DMS79 treated with DMSO at 0.1 percent for 48 hours (cell line): ENCODE results near the gene LDLRAD4.
A peak's percentile ranks its signal among the peaks of the same experiment; 100 is the strongest.

ENCODE experiments used
- DNase-seq: peaks from one replicate; lab custom pipeline; 2025; lab: John Stamatoyannopoulos, UW

Gene LDLRAD4

DNA sequence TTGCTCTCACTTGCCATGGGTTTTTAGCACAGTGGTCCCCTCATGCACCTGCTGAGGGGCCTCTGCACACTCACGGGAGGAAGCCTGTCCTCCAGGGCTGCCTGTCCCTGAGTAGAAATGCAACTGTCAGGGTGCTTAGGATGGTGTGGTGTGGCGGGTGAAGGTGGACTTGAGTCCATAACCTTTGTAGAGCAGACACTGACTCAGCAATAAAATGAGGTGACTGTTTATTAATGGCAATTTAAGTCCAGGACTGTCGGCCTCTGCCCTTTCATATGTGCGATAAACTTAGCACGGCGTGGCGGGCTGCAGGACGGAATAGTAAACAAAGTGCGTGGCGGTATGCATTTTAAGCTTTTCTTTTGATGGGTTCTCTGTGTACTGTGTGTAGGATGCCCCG lies 188.2 kb downstream of the LDLRAD4 start:
- no peak for DNase-seq

DNA sequence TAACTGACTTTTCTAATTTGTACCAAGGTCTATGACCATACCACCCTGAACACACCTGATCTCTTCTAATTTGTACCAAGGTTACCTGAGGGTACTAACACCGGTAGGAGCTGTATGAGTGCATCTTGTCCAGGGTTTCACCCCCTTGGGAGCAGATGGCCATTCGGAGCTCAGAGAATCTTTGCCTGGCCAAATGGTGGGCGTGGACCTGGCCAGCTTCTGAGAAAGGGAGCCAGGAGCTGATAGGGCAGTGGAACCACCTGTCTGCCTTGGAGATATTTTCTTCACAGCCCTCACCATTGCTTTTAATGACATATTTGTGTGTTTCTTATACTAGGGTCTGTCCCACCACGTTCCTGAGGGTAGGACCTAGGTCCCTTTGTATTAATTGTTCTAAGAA lies 188.9 kb downstream of the LDLRAD4 start:
- DNase-seq = no peak

DNA sequence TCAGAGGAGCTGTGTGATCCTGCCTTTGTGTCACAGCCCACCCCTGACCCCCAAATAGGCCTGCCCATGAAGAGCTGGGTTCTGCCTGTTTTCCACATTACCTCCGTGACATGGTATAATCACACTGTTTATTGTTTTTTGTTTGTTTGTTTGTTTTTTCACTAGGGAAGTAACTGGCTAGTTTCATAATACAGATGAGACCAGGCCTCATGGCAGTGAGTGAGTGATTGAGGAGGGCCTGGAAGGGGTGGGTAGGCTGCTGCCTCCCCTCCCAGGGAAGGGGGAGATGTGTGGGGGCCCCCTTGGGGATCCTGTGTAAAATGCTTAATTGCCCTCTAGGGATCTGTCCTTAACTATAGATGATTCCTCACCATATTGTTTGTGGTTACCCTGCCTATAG lies 190.5 kb downstream of the LDLRAD4 start:
- no peak for DNase-seq

DNA sequence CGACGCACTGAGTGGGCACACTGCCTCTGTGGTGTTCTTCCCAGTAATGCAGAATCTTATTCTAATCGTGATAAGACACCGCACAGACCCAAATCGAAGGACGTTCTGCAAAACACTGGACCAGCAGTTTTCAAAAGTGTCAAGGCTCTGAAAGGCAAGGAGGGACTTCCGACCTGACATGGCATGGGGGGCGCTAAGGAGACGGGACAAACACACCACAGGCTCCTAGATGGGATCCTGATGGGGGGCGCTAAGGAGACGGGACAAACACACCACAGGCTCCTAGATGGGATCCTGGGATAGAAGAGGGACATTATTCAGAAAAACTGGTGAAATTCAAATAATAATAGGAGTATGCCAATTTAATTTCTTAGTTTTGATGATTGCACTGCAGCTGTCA lies 191.4 kb downstream of the LDLRAD4 start:
- no peak for DNase-seq

DNA sequence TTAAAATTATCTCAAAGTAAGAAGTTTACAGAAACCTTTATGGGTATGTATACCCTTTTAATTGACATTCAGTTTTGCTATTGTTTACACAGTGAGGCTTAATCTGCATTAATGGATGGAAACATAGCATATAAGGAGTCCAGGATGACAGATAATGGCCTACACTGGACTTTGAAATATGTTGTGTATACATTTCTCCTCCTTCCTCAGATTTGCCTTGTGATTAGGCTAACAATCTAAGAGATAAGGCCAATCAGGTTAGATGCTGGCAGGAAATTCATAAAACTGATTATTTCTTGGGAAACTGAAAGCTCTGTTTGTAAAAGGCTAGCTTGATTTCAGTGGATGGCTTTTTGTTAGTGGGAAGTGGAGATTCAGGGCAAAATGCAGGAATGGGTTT lies 191.9 kb downstream of the LDLRAD4 start:
- DNase-seq = no peak

DNA sequence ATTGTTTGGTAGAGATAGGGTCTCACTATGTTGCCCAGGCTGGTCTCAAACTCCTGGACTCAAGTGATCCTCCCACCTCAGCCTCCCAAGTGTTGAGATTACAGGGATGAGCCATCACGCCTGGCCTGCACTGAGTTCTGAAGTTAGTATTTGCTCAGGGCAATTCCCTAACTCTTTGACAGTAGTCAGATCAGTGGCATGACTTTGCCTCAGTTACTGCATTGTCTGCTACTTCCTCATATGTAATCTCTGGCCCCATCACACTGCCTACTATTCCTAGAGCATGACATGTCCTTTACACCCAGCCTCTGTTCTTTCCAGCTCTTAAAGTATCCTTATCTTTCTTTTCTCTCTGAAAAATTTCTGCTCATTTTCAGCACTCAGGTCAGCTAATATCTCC lies 193.5 kb downstream of the LDLRAD4 start:
- DNase-seq = no peak

DNA sequence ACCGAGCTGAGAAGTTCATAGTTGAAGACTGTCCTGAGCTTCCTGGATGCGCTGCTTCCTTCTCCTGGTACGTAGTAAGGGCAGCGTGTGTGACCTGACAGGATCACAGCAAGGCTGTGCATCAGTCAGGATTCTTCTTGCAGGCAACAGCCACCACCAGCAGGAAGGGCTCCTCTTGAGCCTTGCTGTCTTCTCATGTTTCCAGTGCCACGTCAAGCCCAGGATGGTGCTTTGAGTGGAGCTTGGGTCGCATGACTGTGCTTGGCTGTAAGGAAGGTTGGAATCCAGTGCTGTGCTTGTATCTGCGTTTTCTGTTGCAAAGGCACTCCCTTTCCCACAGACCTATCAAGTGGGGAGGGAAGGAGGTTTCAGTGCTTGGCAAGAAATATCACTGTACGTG lies 194.3 kb downstream of the LDLRAD4 start:
- DNase-seq = no peak

DNA sequence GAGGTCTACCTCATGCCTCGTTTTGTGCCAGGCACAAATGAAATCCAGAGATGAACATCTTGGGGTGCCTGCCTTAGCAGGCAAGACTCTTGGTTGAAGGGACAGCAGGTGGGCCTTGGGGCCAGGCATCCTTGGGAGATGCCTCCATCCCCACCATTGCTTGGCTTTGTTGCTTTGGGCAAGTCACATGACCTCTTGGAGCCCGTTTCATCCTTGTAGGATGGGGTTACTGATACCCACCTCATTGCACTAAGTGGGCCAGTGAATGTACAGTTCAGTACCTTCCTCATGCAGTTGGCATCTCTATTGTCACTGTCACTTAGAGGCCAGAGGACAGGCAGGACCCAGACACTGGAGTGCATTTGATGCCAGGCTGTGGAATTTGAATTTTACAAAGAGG lies 195.5 kb downstream of the LDLRAD4 start:
- DNase-seq = no peak

DNA sequence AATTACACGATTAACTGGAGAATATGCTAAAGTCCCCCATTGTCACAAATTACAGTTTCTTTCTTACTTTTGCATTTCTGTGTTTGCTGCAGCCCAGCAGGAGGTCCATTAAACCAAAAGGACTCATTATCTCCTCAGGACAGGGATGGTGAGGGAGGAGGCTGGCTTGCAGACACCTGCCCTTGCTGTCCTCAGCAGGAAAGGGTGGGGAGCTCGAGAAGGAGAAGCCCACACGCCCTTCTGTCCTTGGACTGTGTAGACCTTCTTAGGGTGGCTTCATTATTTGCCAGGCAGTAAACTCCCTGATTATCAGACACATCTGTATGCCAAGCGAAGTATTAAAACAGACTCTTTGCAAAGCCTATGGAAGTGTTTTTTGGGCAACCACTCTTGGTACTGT lies 196.0 kb downstream of the LDLRAD4 start:
- no peak for DNase-seq

DNA sequence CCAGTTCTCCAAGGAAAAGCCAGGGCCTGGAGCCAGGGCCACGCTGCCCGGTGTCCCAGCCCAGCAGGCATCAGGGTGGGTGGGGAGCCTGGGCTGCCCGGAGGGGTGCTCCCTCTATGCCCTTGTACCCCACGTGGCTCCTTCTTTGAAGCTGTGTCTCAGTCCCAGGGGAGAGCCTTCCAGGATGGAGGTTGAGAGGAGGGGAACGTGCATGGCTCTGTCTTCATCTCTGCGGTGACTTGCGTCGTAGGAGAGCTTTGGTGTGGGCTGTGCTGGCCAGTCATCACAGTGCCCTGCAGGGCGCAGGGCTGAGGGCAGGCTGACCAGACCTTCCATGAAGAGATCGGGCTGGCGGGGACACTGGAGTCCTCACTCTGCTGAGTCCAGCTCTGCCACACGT lies 197.2 kb downstream of the LDLRAD4 start:
- no peak for DNase-seq

DNA sequence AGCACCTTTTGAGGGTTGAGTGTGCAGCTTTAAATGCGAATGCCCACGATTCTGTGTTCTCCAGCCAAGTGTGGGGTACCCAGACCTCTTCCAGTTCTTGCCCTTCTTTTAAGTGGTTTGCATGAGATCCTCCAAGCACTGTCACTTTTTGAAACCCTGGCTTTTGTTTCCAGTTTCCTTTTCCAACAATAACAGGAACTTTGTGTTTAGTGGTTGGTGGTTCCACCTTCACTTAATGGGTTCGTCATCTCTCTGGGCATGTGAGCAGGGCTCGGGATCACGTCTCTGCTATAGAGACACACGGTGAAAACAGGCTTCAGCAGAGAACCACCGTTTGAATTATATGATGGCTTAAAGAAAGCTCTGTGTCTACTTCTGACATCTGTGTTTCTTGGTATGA lies 197.6 kb downstream of the LDLRAD4 start:
- DNase-seq = no peak

DNA sequence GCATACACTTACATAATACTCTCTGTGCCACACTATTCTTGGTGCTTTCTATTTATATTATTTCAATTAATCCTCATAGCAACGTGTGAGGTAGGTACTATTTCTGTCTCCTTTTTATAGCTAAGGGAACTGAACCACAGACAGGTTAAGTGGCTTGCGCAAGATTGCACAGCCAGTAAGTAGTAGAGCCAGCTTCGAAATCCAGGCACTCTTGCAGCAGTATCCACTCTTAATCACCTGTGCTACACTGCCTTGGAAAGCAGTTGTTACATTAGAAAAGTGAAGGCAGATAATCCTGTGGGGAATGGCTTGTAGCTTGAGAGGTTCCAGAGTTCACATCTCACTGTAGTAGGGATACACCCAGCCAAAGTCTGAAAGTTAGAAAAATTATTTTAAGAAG lies 198.3 kb downstream of the LDLRAD4 start:
- DNase-seq = no peak

DNA sequence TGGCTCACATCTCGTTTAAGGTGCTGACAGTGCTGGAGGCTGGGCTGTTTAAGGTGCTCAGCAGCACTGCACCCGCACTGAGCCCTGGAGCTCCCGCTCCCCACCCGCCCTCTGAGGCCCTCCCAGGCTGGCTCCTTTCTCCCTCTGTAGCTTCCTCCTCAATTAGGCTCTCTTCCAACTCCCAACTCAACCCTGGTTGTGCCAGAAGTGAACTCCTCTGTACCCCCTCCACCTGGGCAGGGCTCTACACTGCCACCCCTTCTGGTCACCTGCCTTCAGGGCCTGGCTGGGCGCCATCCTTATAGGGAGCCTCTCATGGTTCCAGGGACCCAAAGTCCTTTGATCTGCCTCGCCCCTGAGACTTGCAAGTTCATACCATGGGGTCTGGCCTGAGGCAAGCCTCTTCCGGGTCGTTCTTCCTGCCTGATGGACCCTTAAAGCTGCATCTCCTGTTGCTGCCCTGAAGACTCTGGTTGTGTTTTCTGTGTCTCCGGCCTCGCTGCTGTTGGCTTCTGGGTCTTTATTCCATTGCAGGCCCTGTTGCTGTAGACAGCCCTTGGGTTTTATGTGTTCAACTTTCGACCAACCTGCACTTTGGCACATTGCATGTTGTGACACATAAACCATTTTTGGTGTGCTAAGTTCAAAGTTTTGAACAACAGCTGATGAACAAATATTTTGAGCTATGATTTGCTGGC lies 199.6 kb downstream of the LDLRAD4 start:
- peak; percentile 33 for DNase-seq

DNA sequence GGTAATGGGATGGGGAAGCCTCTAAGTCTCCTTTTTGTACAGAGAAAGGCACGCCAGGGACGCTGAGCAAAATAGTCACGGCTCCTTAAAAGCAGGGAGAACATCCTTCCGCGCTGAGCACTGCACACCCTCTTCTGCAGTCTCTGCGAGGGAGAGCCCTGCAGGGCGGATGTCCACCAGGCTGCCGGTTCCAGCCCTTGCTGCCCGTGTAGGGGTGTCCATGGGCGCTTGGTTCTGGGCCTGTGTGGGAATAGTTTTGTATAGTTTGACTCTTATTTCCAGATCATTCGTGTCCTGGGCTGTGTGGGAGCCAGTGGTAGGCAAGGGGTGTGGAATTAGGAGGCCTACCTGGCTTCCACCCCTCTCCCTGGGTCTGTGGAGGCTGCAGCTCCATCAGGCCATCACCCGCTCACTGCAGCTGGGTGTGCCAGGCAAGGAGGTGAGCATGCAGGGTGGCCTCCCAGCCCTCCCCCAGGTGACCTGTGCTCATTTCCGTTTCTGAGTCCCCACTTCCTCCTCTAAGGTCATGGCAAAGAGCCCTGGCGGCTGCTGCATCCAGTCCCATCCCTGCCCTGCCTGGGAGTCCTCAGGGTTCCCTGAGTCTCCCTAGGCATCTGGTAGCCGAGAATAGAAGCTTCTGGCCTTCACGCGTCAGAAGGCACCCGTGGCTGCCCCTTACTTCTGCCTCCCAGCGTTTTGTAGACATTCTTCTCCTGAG lies 202.6 kb downstream of the LDLRAD4 start:
- no peak for DNase-seq

DNA sequence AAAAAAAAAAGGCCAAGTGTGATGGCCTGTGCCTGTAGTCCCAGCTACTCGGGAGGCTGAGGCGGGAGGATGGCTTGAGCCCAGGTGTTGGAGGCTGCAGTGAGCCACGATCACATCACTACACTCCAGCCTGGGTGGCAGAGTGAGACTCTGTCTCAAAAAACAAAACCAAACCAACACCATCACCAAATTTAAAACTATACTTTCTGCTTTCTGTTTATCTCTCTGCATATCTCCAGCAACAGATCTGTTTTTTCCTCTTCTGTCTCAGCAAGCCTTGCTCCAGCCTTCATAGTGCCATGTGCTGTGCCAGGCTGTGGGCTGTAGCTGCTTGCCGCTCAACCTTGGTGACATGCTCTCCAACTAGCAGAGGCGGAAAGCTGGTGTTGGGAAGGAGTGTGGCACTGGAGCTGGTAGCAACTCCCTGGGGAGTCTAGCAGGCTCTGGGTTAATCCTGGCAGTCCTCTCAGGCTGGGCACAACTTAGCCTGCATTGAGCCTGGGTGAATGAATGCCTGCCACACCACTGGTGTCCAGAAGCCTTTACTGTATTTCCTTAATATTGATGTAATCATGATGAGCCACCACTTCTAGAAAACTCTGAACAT lies 204.1 kb downstream of the LDLRAD4 start:
- peak; percentile 19 for DNase-seq

DNA sequence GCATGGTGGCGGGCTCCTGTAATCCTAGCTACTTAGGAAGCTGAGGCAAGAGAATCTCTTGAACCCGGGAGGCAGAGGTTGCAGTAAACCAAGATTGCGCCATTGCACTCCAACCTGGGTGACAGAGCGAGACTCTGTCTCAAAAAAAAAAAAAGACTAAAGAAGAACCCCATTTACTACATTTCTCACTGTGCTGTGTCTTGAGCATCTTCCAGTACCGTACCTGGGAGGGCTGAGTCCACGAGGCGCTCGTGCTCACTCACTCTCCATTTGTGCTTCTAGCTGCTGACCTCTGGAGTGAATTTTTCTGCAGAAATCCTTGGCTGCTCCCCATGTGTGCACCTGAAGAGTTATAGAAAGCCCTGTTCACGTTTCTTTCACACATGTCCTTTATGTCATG lies 204.8 kb downstream of the LDLRAD4 start:
- DNase-seq = no peak

DNA sequence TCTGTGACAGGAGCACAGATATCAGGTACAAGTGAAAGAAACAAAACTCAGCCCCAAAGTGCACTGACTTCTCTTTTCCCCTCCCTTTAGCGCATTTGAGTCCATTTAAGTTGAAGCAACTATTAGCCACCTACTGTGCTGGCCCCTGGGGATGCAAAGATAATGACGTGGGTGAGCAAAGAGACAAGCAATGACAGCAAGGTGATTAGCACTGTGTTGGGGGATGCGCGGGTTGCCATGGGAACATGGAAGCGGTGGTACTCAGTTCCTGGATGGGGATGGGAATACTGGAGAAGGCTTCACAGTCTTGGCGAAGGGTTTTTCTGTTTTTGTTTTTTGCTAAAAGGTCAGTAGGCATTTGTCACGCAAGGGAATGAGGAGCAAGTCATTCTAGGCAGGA lies 205.8 kb downstream of the LDLRAD4 start:
- no peak for DNase-seq

DNA sequence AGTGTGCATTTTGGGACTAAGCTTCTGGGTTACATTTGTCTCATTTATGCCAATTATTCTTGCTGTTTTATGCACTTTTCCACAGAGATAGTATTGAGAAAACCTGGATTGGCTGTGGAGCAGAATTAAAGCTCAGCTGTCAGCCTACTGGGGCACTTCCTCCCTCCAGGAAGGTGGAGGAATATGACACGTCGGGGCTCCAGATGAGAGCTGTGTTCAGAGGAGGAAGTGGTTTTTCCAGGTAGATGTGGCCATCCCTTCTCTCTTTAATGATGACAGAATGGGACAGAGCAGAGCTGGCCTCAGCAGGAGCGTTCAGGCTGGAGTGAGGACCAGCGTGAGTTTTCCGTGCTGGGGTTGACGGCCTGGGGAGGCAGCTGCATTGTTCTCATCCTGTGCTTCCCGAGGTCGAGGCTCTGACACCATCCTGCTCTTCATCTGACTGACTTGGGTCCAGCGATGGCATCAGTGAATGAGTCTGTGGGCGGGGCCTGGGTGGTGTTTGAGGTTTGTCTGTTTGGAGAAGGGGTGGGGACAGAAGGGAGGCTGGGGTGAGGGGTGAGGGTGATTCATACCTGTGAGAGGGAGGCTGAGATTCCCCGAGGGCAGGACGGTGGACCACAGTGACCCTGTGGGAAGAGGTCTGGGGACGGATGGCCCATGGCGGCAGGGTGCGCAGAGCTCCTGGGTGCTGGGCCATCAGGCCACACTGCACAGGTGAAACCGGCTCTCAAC lies 207.0 kb downstream of the LDLRAD4 start:
- DNase-seq = no peak

DNA sequence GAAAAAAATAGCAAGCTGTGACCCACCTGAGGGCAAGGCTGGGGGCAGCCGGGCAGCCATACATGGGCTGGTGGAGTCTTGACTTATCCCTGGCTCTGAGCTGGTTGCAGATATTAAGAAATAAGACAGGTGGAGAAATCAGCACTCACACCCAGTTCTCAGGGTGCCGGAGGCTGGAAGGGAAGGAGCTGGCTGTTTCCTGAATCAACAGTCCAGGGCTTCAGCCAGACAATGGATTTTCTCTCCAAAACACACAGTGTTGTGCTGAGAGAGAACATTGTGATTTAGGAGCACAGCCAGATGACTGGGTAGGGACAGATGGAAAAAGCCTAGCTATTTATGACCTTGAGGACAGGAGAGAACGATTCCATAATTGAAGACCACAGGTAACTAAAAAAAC lies 208.8 kb downstream of the LDLRAD4 start:
- no peak for DNase-seq

DNA sequence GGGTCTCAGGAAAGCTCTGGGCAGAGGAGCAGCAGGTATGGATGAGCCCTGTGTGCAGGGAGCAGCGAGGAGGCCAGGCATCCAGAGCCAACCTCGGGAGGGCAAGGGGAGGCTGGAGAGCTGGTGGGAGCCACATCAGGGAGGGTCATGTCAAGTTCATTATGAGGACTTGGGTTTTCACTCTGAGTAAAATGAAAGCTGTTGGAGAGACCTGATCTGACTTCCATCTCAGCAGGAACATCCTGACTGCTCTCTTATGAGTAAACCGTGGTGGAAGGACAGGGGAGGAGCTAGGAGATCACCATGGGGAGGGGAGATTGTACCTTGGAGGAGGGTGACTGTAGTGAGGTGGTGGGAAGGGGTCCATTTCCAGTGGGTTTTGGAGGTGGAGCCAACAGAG lies 209.8 kb downstream of the LDLRAD4 start:
- DNase-seq = no peak

DNA sequence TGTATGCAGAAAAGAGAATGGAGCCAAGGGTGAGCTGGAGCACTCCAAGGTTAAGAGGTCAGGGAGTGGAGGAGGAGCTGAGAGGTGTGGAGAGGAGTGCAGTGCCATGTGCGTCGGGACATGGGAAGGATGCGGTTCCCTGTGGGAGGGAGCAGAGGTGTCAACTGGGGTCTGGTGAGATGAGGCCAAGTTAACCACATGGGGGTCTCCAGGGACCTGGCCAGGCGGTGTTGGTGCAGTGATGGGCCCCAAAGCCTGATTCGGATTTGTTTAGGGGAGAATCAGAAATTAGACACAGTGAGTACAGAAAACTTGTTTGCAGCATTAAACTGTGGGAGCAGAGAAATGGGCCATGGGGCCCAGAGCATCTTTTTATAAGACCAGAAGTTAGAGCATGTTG lies 210.5 kb downstream of the LDLRAD4 start:
- DNase-seq = no peak

DNA sequence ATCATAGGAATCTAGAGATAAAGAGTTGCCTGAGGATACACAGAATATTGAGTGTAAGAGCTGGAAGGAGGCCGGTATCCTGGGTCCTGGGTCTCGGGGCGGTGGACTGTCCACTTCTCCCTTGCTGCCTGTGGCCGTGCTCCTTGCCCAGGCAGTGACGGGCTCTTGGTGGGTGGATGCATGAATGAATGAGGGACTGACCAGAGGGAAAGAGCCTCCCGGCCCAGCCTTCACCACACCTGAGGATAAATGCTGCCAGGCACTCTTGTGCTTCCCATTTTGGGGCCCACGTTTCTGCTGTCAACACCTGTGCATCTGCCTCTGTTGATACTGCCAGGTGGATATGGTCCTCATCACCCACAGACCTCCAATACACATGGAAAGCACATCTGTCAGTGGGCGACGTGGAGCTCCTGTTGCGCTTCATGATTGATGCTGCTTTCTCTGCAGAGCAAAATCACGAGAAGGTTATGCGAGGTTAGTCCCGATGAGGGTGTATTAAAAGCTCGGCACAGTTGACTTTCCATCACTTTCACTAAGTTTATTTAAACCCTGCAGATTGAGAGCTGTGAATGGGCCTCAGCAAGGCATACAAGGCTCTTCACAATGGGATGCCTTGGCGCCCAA lies 211.4 kb downstream of the LDLRAD4 start:
- no peak for DNase-seq
